ENCODE results near the gene NR6A1. TPM values are rescaled to one million over a fixed set of nuclear protein-coding genes. Genes with fewer than 3 reads are reported as not detected.

The NR6A1 gene
- total and polyA plus RNA-seq, 2 of the 13 experiments (the other 11 are each of a cell fraction or from before 2014, with no cell fraction given): 28.1 to 31.5 TPM

DNA sequence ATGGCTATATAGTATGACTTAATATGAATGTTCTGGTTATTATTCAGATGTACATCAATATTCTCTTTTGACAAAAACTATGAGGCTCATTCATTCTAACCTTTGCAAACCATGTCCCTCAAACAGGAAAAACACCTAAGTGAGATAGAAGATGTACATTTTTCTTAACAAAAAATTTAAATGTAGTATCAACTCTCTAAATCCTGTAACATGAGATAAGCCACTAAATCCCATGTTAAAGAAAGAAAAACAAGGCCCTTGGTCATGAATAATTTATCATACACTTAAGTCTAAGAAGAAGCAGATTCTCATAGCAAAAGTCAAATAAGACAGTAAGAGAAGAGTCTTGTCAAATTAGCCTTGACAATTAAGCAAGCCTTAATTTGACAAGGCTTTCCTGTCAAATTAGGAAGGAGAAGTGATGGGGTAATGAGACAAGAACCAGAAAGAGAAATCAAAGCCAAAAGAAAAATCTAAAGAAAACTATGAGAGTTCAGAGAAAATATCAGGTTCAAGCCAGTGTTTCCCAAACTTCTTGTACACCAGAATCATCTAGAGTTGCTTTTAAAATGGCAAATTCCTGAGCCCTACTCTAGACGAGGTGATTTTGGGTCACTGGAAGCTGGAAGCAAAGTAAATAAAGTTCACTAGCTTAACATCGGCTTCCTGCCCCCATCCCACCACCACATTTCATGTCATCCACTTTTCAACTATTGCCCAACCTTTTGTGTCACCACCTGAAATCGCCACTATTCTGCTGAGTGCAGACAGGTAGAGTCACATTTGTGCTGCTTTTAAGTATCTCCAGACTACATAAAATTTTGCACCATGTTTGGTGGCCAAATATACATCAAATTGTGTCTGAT, 76.5 kb downstream of the NR6A1 start (continued):
- TF ChIP-seq, protein P1, sequence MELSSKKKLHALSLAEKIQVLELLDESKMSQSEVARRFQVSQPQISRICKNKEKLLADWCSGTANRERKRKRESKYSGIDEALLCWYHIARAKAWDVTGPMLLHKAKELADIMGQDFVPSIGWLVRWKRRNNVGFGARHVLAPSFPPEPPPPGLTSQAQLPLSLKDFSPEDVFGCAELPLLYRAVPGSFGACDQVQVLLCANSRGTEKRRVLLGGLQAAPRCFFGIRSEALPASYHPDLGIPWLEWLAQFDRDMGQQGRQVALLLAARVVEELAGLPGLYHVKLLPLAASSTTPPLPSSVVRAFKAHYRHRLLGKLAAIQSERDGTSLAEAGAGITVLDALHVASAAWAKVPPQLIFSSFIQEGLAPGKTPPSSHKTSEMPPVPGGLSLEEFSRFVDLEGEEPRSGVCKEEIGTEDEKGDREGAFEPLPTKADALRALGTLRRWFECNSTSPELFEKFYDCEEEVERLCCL (CRISPR knock-in tag; IDR thresholded peaks at IDR 0.05; ENCODE audit: borderline replicate concordance): no peak
- no peak for TF ChIP-seq KAT7 (CRISPR knock-in tag; IDR thresholded peaks at IDR 0.05; ENCODE audit: borderline replicate concordance)
- TF ChIP-seq ZFP82 (CRISPR knock-in tag; IDR thresholded peaks at IDR 0.05; ENCODE audit: borderline replicate concordance): no peak
- TF ChIP-seq CREM (IDR thresholded peaks at IDR 0.05): 0 out of 2 replicates have a peak, but pooled peaks have one; percentile 27
- TF ChIP-seq CREM (CRISPR knock-in tag; IDR thresholded peaks at IDR 0.05): no peak
- 0 out of 2 replicates have a peak, but pooled peaks have one; percentile 19 for TF ChIP-seq ZNF792 (CRISPR knock-in tag; IDR thresholded peaks at IDR 0.05)
- TF ChIP-seq CEBPB (IDR thresholded peaks at IDR 0.05; ENCODE audit: borderline replicate concordance, low read depth, low read length): peak; percentile 94
- peak; percentile 42; the same call in 1 of the 2 replicates for TF ChIP-seq SALL1 (CRISPR knock-in tag; IDR thresholded peaks at IDR 0.05)
- TF ChIP-seq TCF7 (IDR thresholded peaks at IDR 0.05; ENCODE audit: low read depth): peak; percentile 43; the same call in 1 of the 2 replicates
- TF ChIP-seq FOXJ3 (CRISPR knock-in tag; IDR thresholded peaks at IDR 0.05; ENCODE audit: borderline replicate concordance): 0 out of 2 replicates have a peak, but pooled peaks have one; percentile 20
- no peak for TF ChIP-seq FOXP1 (IDR thresholded peaks at IDR 0.05)
- TF ChIP-seq FOXP1 (CRISPR knock-in tag; IDR thresholded peaks at IDR 0.05): peak; percentile 16; the same call in 1 of the 2 replicates

DNA sequence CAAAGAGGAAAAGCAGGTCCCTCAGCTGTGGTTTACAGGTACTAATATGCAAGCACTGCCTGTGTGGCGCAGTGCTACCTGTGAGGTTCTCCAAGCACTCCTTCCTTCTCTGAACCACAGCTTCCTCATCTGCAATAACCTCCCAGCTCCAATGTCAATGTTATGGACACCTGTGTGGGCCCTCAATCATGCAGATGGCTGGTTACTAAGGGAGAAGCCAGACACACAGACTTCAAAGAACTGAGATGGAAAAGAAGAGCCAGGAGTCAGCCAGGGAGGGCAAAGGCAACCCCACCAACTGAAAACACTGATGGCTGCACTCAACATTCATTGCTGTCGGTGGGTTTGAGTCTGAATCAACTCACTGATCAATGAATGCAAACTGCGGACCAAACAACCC, 77.7 kb downstream of the NR6A1 start:
- H3K36me3 ChIP-seq (replicated peaks in 1 of 2; ENCODE audit: control insufficient read depth in 1 of 2, insufficient read depth in 2 of 2, low read length in 2 of 2): no peaks in the 10 kb centered on the region
- no peaks in the 10 kb centered on the region for H3K9me3 ChIP-seq (ENCODE audit: low read length)
- H3K4me3 ChIP-seq (replicated peaks in 1 of 3; ENCODE audit: insufficient read depth in 1 of 3, low read depth in 2 of 3, low read length in 3 of 3): no peak overlapping the region
- H3K4me1 ChIP-seq (ENCODE audit: insufficient read depth, low read length): peaks cover 46% of the 10 kb centered on the region
- H3K79me2 ChIP-seq (ENCODE audit: insufficient read depth, low read length): peaks cover 14% of the 10 kb centered on the region
- ATAC-seq (no peak), DNase-seq (ENCODE audit: low spot score) (no peak), FAIRE-seq (no peak)
- in situ Hi-C loops (cut with HindIII; ENCODE audit: extremely low pct_ligation_motif_present, low pct_unique_long_range_greater_than_20kb) (no loop called here), intact Hi-C loops (cut with micrococcal nuclease; ENCODE audit: unreplicated experiment) (no loop called here)
- no peak overlapping the region for H3K9ac ChIP-seq (ENCODE audit: insufficient read depth, low read depth, low read length)
- no TSS peak for BruUV-seq (replicated peaks)
- H4K20me1 ChIP-seq (ENCODE audit: insufficient read depth, low read length): no peaks in the 10 kb centered on the region
- WGBS (ENCODE audit: low lambda C conversion rate): 95% methylated on average over 3 of the region's 3 CpGs
- ChIA-PET POLR2A (interaction anchor here (1.6 kb wide), 1 partner anchor 34 kb away, joined by 8 read pairs; no protein-coding TSS in a partner anchor), CTCF (ENCODE audit: low intra/inter-chr PET ratio, low total read pairs) (no interaction called here)
- no peak overlapping the region for H3K4me2 ChIP-seq (ENCODE audit: low read depth, low read length)
- TF ChIP-seq SNAI1 (CRISPR knock-in tag; IDR thresholded peaks at IDR 0.05; ENCODE audit: borderline replicate concordance) (no peak), AKAP8 (CRISPR knock-in tag; IDR thresholded peaks at IDR 0.05) (no peak), ZNF333 (CRISPR knock-in tag; IDR thresholded peaks at IDR 0.05; ENCODE audit: borderline replicate concordance) (no peak), ZNF563 (CRISPR knock-in tag; IDR thresholded peaks at IDR 0.05) (no peak), HOXA7 (CRISPR knock-in tag; IDR thresholded peaks at IDR 0.05) (no peak), XBP1 (CRISPR knock-in tag; IDR thresholded peaks at IDR 0.05) (no peak), HDAC6 (IDR thresholded peaks at IDR 0.05; ENCODE audit: low read depth, low read length) (no peak)
- peak overlapping the region; percentile 19 for H3K27ac ChIP-seq (ENCODE audit: extremely low read length, insufficient read depth, low read length)
- no peaks in the 10 kb centered on the region for H3K27me3 ChIP-seq (ENCODE audit: control insufficient read depth in 1 of 2, insufficient read depth in 2 of 2, low read length in 2 of 2)
- H2AFZ ChIP-seq (ENCODE audit: low read length): no peak overlapping the region
